NCI-H2081 (cell line): ENCODE measurements around the gene CDKAL1.
A peak's percentile ranks its signal among the peaks of the same experiment; 100 is the strongest.
"Not testable (repeated sequence)": the region's sequence is repeated elsewhere in the genome, so short reads cannot be mapped to it uniquely, and the experiment has no call there.

Experiments
- DNase-seq, 2 experiments: peaks; one replicate each; lab custom pipeline; 2025; lab: John Stamatoyannopoulos, UW

CDKAL1 gene

DNA sequence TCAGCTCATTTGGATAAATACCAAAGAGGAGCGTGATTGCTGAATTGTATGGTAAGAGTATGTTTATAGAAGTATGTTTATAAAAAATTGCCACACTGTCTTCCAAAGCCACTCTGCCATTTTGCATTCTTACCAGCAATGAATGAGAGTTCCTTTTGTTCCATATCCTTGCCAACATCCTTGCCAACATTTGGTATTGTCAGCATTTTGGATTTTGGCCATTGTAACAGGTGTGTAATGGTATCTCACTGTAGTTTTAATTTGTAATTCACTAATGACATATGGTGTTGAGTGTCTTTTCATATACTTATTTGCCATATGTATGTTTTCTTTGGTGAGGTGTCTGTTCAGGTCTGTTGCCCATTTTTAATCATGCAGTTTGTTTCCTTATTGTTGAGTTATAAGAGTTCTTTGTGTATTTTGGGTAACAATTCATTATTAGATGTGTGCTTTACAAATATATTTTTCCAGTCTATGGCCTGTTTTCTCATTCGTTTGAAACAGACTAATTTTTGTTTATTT lies 539.1 kb downstream of the CDKAL1 start:
- DNase-seq: no peak

DNA sequence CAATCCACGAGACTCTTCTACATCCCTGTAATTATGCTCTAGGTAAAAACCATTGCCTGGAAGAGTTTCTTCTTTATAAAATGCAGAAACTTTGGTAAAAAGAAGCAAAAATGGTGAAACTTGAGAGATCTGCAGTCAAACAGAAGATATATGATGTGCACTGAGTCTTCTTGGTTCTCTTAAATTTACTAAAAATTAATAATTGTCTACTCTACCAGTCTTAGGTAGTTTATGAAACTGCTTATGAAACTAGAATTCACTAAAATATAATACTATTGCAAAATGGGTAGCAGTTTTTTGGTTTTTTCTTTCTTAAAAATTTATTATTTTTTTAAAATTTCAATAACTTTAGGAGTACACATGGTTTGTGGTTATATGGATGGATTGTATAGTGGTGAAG lies 540.2 kb downstream of the CDKAL1 start:
- DNase-seq: no peak

- DNase-seq: no peak
Observed at GRCh38 chr6:21075986-21076385, 541.7 kb downstream of the CDKAL1 start.

DNA sequence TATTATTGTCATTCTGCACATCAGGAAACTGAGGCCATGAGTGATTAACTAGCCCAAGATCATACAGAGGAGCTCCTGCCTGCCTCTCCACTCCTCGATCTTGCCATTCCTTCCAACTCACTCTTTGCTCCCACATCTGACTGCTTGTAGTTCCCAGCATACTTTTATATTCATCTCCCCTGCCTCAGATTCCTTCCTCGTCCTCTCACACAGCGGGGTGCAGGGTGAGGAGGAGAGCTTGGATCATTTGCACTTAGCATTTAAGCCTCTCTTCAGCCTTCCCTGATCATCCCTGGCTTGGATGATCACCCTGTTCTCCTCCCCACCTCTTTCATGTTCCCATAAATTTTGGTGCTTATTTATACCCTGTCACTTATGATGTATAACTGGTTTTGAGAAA lies 544.2 kb downstream of the CDKAL1 start:
- DNase-seq: no peak

DNA sequence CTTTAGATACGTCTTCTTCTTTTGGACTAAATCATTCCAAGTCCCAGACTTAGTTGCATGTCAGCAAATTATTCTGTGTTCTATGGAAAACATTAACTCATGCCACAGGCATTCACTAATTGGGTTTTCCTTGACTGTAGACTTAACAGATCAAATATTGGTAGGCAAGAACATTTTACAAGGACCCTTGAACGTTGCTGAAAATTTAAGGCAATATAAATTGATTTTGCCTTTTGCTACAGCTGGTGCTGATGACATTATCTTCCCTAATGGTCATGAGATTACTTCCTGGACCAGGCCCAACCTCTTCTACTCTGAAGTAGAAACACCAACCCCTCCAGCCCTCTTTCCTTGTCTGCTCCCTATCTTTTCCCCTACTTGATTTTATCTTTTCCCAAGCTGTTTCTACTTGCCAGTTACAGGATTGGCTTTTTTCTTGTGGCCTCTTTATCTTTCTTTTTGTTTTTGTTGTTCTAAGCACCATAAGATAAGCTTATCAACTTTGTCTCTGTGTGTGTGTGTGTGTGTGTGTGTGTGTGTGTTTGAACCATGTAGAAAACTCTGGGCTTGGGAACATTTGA lies 545.3 kb downstream of the CDKAL1 start:
- no peak for DNase-seq

GRCh38 chr6:21080221-21080620 lies 546.0 kb downstream of the CDKAL1 start:
- no peak for DNase-seq

DNA sequence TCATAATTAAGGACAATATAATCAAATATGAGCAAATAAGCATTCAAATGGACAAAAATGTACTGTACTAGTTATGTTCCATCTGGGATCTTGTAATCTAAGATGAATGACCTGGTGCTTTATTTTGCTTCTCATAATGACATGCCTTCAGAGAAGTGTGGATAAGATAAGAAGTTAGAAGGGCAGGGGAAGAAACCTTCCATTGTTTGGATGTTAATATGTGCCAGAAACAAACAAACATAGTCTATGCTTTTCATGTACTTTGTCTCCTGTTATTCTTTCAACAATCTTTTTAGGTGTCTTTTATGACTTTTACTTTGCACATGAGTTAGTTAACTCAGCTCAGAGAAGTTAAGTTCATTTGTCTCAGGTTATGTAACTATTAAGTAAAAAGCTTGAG lies 547.8 kb downstream of the CDKAL1 start:
- no peak for DNase-seq

- no peak for DNase-seq
Observed at GRCh38 chr6:21083708-21084107, 549.5 kb downstream of the CDKAL1 start.

GRCh38 chr6:21084656-21085055 lies 550.4 kb downstream of the CDKAL1 start:
- DNase-seq: no peak

DNA sequence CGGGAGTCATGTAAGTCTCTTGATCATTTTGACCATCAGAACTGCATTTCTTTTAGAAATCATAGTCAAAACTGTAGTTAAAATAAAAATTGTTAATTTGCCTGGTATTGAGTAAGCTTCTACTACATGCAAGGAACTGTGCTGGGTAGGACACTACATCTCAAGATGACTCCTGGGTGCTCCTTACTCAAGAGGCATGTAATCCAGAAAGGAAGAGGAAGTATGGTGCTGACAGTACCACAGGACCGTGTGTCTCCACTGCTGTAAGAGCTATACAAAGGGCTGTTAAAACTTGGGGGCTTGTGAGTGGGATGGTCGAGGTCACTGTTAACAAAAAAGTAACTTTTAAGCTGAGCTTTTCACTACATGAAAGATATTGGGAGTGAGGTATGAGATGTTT lies 551.0 kb downstream of the CDKAL1 start:
- DNase-seq: no peak

GRCh38 chr6:21085643-21086042 lies 551.4 kb downstream of the CDKAL1 start:
- no peak for DNase-seq

DNA sequence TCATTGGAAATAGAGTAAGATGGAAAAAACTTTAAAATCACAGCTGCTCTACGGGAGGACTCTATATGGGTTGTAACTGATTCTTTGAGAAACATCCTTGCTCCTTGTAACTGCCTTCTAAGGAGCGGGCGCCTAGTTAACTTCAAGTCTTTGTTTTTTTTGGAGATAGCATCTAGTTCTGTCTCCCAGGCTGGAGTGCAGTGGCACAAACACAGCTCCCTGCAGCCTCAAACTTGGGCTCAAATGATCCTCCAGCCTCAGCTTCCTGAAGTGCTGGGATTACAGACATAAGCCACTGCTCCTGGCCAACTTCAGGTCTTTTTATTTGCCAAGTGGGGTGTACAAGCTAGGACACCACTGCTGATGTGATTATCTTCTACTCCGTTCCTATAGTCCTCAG lies 552.9 kb downstream of the CDKAL1 start:
- no peak for DNase-seq

DNA sequence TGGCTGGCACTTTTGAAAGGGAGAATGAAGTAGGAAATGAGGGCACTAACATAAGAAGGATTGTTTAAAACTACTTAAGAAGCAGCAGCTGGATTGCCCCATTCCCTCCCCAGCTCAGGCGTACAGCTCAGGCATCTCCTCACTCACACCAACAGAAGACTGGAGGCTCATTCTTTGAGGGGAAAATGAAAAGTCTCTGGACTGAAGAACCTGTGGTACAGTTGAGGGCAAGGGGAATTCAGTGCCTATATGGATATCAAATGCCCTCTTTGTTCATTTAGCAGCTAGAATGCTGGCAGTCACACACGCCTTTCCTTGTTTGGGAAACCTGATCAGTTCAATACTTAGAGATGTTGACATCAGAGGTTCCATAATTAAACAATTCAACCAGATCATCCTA lies 557.2 kb downstream of the CDKAL1 start:
- no peak for DNase-seq

DNA sequence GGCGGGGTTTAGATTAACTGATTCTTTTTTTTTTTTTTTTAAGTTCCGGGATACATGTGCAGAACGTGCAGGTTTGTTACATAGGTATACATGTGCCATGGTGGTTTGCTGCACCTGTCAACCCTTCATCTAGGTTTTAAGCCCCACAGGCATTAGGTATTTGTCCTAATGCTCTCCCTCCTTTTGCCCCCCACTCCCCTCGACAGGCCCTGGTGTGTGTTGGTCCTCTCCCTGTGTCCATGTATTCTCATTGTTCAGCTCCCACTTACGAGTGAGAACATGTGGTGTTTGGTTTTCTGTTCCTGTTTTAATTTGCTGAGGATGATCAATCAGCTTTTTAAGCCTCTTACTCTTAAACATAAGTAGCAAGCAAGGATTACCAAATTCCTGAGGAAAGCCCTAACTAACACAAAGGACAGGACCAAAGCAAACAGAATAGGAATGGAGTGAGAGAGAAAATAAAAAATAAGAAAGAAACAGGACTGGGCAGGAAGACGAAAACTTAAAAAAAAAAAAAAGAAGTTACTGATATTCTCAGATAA lies 558.0 kb downstream of the CDKAL1 start:
- DNase-seq: not testable (repeated sequence)

GRCh38 chr6:21095462-21095861 lies 561.2 kb downstream of the CDKAL1 start:
- no peak for DNase-seq

DNA sequence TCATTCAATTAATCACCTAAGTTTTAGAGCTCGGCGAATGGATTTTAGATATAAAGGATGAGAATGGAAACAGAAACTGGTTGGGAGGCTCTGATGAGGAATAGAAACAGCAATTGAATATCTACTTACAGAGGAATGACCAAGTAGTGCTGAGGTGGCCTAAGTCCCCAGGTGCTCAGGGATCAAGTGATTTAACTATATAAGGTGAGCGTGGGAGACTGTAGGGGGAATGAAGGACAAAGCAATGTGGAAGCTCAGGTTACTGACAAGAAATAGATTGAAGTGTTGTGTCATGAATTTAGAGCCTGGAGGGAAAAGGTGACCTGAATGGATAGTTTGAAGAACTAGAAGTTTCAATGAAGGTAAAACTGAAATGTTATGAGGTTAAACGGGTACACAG lies 563.9 kb downstream of the CDKAL1 start:
- no peak for DNase-seq

DNA sequence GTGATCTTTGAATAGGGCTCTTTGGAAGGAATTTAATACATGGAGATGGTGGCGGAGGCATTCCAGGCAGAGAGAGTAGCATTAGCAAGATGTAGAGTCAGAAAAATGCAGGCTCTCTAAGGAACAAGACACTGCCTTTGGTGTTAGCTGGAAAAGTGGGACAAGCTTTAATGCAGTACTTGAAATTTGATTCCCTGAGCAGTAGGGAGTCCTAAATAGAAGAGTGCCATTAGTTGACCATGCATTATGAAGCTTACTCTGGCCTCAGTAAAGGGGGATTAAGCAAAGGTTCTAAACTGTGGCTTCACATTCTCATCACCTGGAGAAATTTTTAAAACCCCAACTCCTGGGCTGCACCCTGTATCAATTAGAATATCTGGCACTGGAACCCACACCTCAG lies 564.5 kb downstream of the CDKAL1 start:
- DNase-seq: peak in 1 of 2 experiments; percentile 42

- no peak for DNase-seq
Observed at GRCh38 chr6:21099338-21100314, 565.4 kb downstream of the CDKAL1 start.

GRCh38 chr6:21100991-21101390 lies 566.7 kb downstream of the CDKAL1 start:
- no peak for DNase-seq

DNA sequence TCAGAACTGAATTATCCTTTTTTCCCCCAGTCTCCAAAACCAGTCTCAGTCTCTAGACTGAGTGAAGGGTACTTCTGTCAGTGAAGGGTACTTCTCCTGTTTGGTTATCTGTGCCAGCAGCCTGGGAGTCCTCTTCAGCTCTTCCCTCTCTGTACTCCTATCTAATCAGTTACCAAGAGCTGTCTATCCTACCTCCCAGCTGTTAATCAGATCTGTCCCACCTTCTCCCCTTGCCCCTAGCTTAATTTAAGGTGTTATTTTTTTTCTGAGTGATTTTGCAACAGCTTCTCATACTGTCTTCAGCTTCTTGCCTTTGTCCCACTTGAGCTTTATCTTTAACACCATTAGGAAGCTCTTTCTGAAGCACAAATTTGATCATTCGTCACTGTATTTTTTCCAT lies 567.4 kb downstream of the CDKAL1 start:
- no peak for DNase-seq

GRCh38 chr6:21102201-21102600 lies 567.9 kb downstream of the CDKAL1 start:
- DNase-seq: no peak

GRCh38 chr6:21102624-21103023 lies 568.4 kb downstream of the CDKAL1 start:
- no peak for DNase-seq
